ENCODE data around the gene SLC52A1. TPM values are rescaled to one million over a fixed set of nuclear protein-coding genes. Genes with fewer than 3 reads are reported as not detected.
"Not testable (repeated sequence)": the region's sequence is repeated elsewhere in the genome, so short reads cannot be mapped to it uniquely, and the experiment has no call there.

Gene SLC52A1
- total RNA-seq = 0.26 and 0.53 TPM in 2 replicates

GRCh38 chr17:5035315-5035714, at the start of gene SLC52A1:
SLC52A1 (minus strand) TSS chr17:5035426; CDS start chr17:5034606, 820 bp downstream.
- H3K4me3 ChIP-seq (ENCODE audit: low read depth, low read length) = peak within 1 kb of the TSS; percentile 33
- no peak for TF ChIP-seq CTCF (IDR thresholded peaks at IDR 0.05; ENCODE audit: insufficient read depth, low read length, severe bottlenecking)
- no peaks in the 10 kb centered on the region for H3K27me3 ChIP-seq (ENCODE audit: control insufficient read depth, insufficient read depth, low read length)
- peak; percentile 17 for DNase-seq (ENCODE audit: low read depth)
- H3K36me3 ChIP-seq (ENCODE audit: control insufficient read depth, insufficient read depth, low read length) = no peaks in the 10 kb centered on the region
- FAIRE-seq = no peak

- Histone ChIP-seq H3K36me3 (ENCODE audit: control insufficient read depth, insufficient read depth, low read length) (no peaks in the 10 kb centered on the region), H3K27me3 (ENCODE audit: control insufficient read depth, insufficient read depth, low read length) (no peaks in the 10 kb centered on the region), H3K4me3 (ENCODE audit: low read depth, low read length) (no peak overlapping the region)
- DNase-seq (ENCODE audit: low read depth) (no peak), FAIRE-seq (no peak)
- no peak for TF ChIP-seq CTCF (IDR thresholded peaks at IDR 0.05; ENCODE audit: insufficient read depth, low read length, severe bottlenecking)
These were observed 45.4 kb upstream of the SLC52A1 start for GRCh38 chr17:5080591-5080990.

GRCh38 chr17:5078106-5079028, 43.1 kb upstream of the SLC52A1 start, which contains the start of gene ZFP3:
ZFP3 (plus strand) TSS chr17:5078467; CDS start chr17:5091505, 13,038 bp downstream.
- H3K36me3 ChIP-seq (ENCODE audit: control insufficient read depth, insufficient read depth, low read length) = no peaks in the 10 kb centered on the region
- TF ChIP-seq CTCF (IDR thresholded peaks at IDR 0.05; ENCODE audit: insufficient read depth, low read length, severe bottlenecking) = no peak
- peak; percentile 46 for DNase-seq (ENCODE audit: low read depth)
- H3K4me3 ChIP-seq (ENCODE audit: low read depth, low read length) = peak within 1 kb of the TSS; percentile 61
- H3K27me3 ChIP-seq (ENCODE audit: control insufficient read depth, insufficient read depth, low read length) = no peaks in the 10 kb centered on the region
- FAIRE-seq = no peak

- FAIRE-seq = no peak
- Histone ChIP-seq H3K36me3 (ENCODE audit: control insufficient read depth, insufficient read depth, low read length) (no peaks in the 10 kb centered on the region), H3K4me3 (ENCODE audit: low read depth, low read length) (peak overlapping the region; percentile 61), H3K27me3 (ENCODE audit: control insufficient read depth, insufficient read depth, low read length) (no peaks in the 10 kb centered on the region)
- DNase-seq (ENCODE audit: low read depth) = no peak
- TF ChIP-seq CTCF (IDR thresholded peaks at IDR 0.05; ENCODE audit: insufficient read depth, low read length, severe bottlenecking) = no peak
These were observed 42.5 kb upstream of the SLC52A1 start for GRCh38 chr17:5077781-5078105.

- not testable (repeated sequence) for H3K27me3 ChIP-seq (ENCODE audit: control insufficient read depth, insufficient read depth, low read length); H3K4me3 ChIP-seq (ENCODE audit: low read depth, low read length); DNase-seq (ENCODE audit: low read depth); H3K36me3 ChIP-seq (ENCODE audit: control insufficient read depth, insufficient read depth, low read length); FAIRE-seq
These were observed 42.0 kb upstream of the SLC52A1 start for GRCh38 chr17:5077275-5077674.

GRCh38 chr17:5075472-5075871, 40.2 kb upstream of the SLC52A1 start:
- not testable (repeated sequence) for DNase-seq (ENCODE audit: low read depth); FAIRE-seq; H3K4me3 ChIP-seq (ENCODE audit: low read depth, low read length); H3K36me3 ChIP-seq (ENCODE audit: control insufficient read depth, insufficient read depth, low read length); H3K27me3 ChIP-seq (ENCODE audit: control insufficient read depth, insufficient read depth, low read length)
